Retinal pigment epithelial cell (primary cell): ENCODE measurements around the gene FARS2.

Experiments
- DNase-seq: peaks from one replicate; pipeline ENCODE4 v3.0.0-alpha.2; 2010; ENCODE audit warnings: low read depth
- H3K4me3 ChIP-seq: 2 replicates; pipeline ENCODE4 v1.5.1; 2011; ENCODE audit warnings: mild to moderate bottlenecking, low read length, control low read depth, moderate library complexity
- TF ChIP-seq, protein P1 (sequence below): conservative IDR thresholded peaks from 2 replicates; pipeline ENCODE4 v1.5.1; 2011; ENCODE audit warnings: low read depth, low read length, control low read depth, inconsistent platforms

Gene FARS2

DNA sequence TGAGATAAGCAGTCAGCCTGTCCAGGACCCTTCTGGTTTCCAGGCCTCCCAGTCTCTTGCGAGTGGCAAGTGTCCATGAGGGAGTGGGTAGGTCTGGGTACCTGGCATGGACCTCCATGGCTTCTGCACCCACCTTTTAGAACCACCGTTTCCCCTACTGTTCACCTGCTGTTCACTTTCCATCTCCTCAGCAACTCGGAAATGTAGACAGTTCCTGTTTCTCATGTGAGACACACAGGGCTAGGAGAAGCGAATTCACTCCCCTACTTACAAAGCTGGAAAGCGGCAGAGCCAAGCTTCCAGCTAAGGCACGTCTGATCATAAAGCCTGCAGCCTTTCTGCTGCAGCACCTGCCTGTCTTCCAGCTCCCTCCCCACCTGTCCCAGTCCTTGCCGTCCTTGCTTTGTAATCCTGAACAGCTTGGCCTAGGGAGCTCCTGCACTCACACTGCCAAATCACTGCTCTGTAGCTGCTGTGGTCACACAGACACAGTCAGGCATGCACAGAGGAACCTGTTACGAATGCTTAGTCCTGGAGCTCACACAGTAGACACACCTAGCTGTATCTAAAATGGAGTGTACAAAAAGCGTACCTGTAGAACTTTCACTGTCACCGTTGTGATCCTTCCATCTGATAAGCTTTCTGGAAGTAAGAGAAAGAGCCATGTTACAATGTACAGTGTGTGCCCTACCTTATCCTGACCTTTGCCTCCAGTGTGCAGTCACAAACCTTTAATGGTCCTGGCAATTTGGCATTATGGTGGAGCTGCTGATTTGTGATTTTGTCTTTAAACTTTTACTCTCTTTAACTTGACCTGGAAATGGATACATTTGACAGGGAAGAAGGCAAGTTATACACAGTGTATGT lies 451.3 kb downstream of the FARS2 start:
- H3K4me3 ChIP-seq: no peak overlapping the region
- DNase-seq: no peak
- TF ChIP-seq, protein P1, sequence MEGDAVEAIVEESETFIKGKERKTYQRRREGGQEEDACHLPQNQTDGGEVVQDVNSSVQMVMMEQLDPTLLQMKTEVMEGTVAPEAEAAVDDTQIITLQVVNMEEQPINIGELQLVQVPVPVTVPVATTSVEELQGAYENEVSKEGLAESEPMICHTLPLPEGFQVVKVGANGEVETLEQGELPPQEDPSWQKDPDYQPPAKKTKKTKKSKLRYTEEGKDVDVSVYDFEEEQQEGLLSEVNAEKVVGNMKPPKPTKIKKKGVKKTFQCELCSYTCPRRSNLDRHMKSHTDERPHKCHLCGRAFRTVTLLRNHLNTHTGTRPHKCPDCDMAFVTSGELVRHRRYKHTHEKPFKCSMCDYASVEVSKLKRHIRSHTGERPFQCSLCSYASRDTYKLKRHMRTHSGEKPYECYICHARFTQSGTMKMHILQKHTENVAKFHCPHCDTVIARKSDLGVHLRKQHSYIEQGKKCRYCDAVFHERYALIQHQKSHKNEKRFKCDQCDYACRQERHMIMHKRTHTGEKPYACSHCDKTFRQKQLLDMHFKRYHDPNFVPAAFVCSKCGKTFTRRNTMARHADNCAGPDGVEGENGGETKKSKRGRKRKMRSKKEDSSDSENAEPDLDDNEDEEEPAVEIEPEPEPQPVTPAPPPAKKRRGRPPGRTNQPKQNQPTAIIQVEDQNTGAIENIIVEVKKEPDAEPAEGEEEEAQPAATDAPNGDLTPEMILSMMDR: no peak

DNA sequence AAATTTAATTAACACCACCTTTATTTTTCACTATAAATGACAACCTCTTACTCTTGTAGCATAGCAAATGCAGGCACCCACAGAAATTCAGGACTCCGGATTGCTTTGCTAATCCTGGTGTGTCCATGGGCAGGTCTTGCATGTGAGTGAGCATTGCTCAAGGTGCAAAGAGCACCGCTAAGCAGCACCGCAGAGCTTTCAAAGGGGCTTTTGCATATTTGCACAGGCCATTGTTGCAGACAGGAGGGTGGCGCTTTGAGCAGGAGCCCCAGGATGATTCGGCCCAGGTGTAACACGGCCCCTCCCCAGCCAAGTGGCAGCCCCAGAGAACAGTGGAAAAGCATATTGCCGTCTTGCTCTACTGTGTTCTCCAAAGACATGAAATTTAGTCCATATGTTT lies 452.2 kb downstream of the FARS2 start:
- TF ChIP-seq, protein P1: no peak
- DNase-seq: no peak

DNA sequence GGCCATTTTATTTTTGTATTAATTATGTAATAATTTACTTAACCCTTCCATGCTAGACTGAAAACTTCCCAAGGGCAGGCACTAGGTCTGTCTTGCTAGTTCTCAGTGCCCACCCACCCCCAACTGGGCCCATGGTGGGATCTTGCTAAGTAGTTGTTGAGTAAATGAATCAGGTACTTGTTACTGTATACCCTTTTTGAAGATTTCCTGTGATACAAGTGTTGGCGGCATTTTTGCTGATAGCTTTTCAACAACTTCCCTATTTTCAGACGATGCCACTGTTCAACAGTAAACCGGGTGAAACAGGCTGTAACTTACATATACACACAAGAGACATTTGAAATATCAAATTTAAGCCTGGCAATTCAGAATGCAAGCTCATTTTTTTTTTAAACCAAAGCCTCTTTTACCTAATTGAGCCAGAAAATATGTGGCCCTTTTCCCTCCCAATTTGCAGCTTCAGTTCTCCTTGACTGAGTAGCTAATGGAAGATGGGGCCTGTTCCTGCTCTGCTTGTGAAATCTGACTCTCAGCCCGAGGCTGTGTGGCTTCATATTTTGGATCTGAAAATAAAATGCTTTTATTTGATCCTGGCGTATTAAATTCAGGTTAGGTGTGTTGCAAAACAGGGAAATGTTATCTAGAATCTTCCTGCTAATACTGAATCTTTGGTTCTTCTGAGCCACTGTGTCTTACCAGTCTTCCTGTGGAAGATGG lies 457.1 kb downstream of the FARS2 start:
- TF ChIP-seq, protein P1: no peak

More for the DNA sequence above, 452.2 kb downstream of the FARS2 start:
- no peak overlapping the region for H3K4me3 ChIP-seq

DNA sequence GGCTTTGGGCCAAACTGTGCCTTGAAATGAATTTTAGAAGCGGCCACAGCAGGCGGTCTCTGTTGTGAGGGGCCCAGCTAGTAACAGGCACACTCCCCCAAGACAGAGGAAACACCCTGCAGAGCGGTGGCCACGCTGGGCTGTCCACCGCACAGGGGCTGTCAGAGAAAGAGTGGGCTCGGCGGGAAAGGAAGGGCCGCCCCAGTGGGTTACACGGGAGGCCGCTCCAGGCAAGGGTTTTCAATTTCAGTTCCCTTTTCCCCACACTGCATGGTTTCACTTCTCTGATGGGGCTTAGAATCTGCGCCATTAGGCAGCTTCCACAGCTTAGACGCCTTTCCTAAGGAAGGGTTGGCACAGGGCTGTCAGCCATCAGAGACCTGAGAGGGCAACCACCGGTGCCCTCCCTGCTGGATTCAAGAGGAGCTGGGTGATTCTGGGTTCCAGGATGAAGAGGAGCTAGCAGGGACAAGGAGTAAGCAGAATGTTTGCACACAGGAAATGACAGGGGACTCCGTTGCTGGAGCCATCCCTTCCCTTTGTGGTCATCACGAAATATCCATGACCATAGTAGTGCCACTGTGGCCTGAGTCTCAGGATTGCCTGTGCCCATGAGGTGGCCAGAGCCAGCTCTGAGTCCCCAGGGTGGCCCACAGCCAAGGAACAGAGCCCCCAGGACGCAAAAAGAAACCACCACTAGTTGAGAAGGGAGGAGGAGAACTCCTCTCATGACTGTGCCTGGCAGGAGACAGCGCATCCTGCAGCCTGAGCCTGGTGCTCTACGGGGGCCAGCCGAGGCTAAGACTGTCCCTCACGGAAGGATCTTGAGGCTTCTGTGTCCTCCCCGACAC lies 462.8 kb downstream of the FARS2 start:
- TF ChIP-seq, protein P1: no peak
- H3K4me3 ChIP-seq: no peak overlapping the region
- no peak for DNase-seq

More for the DNA sequence above, 457.1 kb downstream of the FARS2 start:
- no peak overlapping the region for H3K4me3 ChIP-seq
- DNase-seq: no peak

DNA sequence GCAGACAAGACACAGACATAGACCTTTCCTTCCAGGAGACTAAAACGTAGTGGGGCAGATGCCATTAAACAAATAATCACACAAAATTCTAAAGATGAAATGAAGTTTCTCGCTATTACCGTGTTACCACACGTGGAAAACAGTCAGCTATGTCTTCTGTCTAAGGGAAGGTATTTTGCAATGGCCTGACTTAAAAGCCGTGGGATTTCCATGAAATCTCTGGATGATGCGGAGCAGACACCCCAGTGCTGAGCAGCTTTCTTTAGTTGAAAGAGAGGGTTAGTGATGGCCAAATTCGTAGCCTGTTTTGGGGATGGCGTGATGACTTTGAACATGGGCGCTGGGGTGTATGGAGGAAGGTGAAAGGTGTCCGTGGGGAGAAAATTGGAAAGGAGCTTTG lies 463.6 kb downstream of the FARS2 start:
- TF ChIP-seq, protein P1: no peak
- no peak overlapping the region for H3K4me3 ChIP-seq
- no peak for DNase-seq

DNA sequence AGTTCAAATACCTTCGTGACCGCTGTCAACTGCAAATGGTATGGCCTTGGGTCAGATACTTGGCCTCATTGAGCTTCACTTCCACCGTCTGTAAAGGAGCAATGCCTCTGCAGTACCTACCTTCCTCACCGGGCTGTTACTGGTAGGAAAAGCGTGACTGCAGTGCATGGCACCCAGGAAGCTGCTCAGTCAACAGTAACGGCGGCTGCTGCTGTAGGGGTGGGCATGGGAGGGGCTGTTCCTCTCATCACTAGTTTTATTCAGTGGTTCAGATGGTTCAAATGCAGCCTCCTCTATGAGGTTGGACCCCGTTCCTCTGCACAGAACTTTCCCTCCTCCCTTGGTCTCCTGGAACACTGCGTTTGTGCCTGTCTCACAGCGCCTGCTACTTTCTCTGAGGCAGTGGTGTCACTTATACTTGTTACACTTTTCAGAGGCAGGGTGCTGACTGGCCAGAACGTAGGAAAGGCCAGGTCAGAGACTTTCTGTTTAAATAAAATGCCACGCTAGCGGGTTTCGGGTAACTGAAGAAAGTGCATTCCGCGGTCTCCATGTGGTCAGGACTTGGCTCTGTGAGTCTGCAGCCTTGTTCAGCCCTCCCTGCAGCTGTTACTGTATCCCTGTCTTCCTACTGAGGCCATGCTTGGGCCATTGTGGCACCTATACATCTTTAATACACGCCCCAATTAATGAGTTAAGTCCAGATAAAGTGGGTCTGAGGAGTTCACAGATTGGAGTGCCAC lies 465.8 kb downstream of the FARS2 start:
- no peak for DNase-seq
- TF ChIP-seq, protein P1: no peak
- H3K4me3 ChIP-seq: no peak overlapping the region
